ENCODE measurements around the gene ITK.
"Not testable (repeated sequence)": the region's sequence is repeated elsewhere in the genome, so short reads cannot be mapped to it uniquely, and the experiment has no call there.

Gene ITK

DNA sequence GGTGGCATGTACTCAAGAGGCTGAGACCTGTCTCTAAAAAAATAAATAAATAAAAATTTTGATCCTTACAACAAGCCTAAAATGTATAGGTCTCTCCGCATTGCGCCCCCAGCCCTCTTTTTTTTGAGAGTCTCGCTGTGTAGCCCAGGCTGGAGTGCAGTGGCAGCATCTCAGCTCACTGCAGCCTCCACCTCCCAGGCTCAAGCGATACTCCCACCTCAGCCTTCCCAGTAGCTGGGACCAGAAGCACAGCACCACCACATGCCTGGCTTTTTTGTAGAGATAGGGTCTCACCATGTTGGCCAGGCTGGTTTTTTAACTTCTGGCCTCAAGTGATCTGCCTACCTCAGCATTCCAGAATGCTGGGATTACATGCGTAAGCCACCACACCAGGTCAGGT is 12.4 kb upstream of the ITK start:
- no peak for DNase-seq

- DNase-seq: no peak
These were observed 8.2 kb upstream of the ITK start for GRCh38 chr5:157172403-157172802.

DNA sequence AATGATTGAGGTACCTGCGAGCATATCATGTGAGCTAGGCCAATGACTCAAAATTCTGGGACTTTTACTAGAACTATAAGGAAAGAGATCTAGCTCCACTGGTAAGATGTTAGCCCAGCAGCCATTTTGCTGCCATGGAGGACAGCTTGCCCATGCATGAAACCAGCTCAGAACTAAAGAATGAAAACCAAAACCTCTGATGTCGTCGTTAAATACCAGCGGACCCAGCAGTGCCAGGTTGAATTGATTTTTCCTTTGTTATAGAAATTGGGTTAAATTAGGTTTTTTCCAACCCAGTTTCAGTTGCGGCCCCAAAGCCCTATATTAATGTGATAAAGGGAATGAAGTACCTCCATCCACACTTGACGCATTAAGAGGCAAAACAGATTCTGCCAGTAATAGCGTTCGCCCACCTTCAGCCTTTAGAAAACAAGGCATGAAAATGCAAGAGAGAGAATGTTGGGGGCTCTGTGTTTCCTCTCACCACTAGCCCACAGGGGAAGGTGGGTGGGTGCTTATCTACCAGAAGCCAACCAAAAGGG is 5.5 kb upstream of the ITK start:
- no peak for DNase-seq

DNA sequence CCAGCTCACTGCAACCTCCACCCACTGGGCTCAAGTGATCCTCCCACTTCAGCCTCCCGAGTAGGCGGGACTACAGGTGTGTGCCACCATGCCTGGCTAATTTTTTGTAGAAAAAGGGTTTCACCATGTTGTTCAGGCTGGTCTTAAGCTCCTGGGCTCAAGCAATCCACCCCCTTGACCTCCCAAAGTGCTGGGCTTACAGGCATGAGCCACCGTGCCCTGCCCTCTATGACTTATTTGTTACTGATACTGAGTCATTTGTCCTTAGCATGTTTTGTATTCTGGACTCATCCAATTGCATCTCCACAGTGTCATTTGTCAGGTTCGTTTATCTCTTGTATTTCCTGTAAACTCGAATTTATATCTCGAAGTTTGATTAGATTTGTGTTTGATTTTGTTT is 2.7 kb upstream of the ITK start:
- DNase-seq: no peak

DNA sequence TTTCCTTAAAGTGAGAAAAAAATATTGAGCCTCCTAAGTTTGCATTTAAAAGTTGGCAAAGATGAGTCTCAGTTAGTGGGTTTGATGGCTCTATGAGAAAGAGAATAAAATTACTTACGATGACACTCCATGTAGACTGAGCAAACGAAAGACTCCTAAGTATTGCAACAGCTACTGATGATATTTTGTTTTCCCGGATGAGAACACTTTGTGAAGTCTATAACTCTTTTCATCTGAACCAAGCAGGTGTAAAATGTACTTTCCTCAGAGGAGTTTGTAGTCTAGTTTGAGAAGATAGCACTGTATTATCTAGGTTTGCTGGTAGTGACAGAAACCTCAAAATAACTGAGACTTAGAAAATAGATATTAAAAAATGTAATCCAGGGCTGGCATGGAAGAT is 1.7 kb upstream of the ITK start:
- DNase-seq: no peak

DNA sequence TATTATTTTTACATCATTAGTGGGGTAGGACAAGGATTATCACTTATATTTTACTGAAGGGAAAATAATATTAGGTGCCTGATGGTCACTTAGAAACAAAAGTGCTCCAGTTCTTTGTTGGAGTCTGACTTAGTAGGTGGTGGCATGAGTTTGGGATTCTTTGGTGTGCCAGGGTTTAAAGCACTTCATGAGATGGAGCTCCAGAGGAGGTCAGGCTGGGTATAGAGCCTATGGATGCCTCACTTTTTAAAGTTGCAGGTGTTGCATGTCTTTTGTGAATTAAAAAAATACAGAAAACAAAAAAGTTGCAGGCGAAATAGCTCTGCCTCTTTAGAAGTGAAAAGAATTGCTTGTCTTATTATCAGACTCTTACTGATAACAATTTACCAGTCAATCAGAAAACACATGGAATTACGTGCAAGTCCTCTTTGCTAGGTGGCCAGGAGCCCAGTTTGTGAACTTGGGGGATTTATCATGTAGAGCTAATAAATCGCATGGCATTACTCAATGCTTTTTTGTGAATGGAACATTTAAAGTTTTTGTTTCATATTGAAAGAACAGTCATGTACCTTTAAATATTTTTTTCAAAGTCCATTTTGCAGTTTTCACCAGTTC is 1.6 kb downstream of the ITK start:
- DNase-seq: no peak

GRCh38 chr5:157184117-157184670 is 3.6 kb downstream of the ITK start:
- no peak for DNase-seq

DNA sequence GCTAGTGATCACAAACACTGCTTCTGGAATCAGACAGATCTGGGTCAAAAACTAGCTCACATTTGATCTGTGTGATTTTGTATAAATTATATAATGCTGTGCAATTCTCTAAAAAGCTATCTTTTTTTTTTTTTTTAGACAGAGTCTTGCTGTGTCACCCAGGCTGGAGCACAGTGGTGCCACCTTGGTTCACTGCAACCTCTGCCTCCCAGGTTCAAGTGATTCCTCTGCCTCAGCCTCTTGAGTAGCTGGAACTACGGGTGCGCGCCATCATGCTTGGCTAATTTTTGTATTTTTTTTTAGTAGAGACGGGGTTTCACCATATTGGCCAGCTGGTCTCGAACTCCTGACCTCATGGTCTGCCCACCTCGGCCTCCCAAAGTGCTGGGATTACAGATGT is 4.5 kb downstream of the ITK start:
- not testable (repeated sequence) for DNase-seq

- DNase-seq: no peak
These were observed 5.8 kb downstream of the ITK start for GRCh38 chr5:157186309-157187045.

DNA sequence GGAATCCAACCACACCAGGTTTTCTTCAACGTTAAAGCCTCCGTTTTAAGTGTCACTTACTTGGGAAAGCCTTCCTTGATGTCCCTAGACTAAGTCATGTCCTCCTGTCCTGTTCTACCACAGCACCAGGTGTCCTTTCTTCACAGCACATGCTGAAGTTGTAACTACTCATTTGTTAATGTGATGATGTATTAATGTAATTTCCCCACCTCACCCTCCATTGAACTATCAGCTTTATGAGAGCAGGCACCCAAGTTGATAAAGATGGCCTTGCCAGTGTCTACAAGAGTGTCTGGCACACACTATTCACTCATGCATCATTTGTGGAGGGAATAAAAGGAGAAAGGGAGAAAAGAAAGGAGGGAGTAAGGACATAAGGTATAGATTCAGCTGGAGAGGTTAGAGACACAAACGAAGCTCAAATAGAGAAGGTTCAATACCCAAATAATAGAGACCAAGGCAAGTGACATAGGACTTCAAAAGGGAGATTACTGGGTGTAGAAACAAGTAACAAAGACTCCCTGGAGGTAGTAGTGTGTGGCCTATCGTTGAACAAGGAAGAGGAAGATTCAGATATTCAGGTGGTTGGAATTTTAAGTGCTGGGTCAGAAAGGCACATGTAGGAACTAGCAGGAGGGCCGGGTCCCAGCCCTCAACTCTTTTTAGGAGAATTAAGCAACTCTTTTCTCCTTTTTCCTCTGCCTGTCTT is 6.6 kb downstream of the ITK start:
- DNase-seq: no peak

DNA sequence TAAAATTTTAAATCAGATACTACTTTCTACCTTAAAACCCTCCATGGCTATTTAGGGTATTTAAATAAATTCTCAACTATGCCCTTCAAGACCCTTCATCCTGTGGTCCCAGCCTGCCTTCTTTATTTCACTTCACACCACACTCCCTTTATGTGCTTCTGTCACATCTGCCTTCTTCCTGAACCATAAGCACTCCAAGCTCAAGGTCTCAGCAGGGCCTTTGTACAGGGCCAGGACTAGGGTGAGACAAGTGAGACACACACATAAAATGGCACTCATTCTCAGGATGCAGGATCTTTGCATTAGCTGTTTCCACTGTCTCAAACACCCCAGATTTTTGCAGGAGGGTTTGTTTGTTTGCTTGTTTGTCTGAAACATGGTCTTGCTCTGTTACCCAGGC is 7.6 kb downstream of the ITK start:
- no peak for DNase-seq

DNA sequence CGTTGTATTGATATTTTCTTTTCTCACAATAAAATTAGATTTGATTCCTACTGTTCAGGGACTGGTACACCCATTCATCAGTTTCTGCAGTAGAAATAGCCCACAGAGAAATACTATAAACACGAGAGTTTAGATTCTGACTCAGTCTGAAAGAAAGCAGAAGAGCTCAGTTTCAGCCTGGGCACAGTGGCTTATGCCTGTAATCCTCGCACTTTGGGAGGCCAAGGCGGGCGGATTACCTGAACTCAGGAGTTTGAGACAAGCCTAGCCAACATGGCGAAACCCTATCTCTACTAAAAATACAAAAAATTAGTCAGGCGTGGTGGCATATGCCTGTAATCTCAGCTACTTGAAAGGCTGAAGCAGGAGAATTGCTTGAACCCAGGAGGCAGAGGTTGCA is 8.6 kb downstream of the ITK start:
- DNase-seq: no peak

GRCh38 chr5:157193699-157194424 is 13.2 kb downstream of the ITK start:
- no peak for DNase-seq

GRCh38 chr5:157196045-157196444 is 15.4 kb downstream of the ITK start:
- DNase-seq: no peak

- no peak for DNase-seq
These were observed 16.4 kb downstream of the ITK start for GRCh38 chr5:157197086-157197485.

- DNase-seq: no peak
These were observed 17.8 kb downstream of the ITK start for GRCh38 chr5:157198277-157198986.

DNA sequence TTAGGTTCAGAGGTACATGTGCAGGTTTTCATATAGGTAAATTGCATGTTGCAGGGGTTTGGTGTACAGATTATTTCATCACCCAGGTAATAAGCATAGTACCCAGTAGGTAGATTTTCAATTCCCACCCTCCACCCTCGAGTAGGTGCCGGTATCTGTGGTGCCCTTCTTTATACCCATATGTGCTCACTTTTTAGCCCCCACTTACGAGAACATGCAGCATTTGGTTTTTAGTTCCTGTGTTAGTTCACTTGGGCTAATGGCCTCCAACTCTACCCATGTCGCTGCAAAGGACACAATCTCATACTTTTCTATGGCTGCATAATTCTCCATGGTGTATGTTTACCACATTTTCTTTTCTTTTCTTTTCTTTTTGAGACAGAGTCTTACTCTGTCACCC is 21.2 kb downstream of the ITK start:
- DNase-seq: no peak

- DNase-seq: no peak
These were observed 22.8 kb downstream of the ITK start for GRCh38 chr5:157203417-157203816.

DNA sequence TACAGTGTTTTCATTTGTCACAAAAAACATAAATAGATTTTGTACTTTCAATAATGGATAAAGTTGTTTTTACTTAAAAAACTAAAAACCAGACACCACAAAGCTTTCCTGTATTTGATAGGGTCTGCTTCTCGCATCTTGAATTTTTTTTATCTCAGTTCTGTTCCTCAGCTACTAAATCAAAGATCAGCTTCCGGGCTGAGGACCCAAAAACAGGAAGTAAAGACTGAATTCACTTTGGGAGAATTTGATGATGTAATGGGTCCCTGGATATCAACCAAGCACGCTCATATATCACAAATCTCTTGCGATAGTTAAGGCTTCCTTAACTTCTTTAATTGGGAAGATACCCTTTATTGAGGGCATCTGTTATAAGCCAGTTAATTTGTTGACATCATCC is 24.1 kb downstream of the ITK start:
- no peak for DNase-seq

GRCh38 chr5:157205708-157206107 is 25.1 kb downstream of the ITK start:
- no peak for DNase-seq

GRCh38 chr5:157210652-157211051 is 30.0 kb downstream of the ITK start:
- not testable (repeated sequence) for DNase-seq

- DNase-seq: no peak
These were observed 31.7 kb downstream of the ITK start for GRCh38 chr5:157212307-157212706.
